GM19240 (cell line): ENCODE results near the gene C20orf204.
"Not testable (repeated sequence)": the region's sequence is repeated elsewhere in the genome, so short reads cannot be mapped to it uniquely, and the experiment has no call there.

Source experiments
- DNase-seq: peaks from one replicate; pipeline ENCODE4 v3.0.0; 2011; ENCODE audit warnings: low spot score; ENCODE audit not compliant: insufficient read length

Gene C20orf204

GRCh38 chr20:64035933-64036345, at the start of gene C20orf204:
Gene C20orf204 (plus strand): TSS chr20:64036182. CDS start chr20:64036324, 142 bp downstream.
- DNase-seq, result no peak

- DNase-seq, result no peak
These were observed 35.1 kb upstream of the C20orf204 start for GRCh38 chr20:64000906-64001305.

GRCh38 chr20:64001607-64002011, 34.4 kb upstream of the C20orf204 start:
- no peak for DNase-seq

GRCh38 chr20:64003960-64004725, 31.8 kb upstream of the C20orf204 start:
- DNase-seq, result no peak

- no peak for DNase-seq
These were observed 30.6 kb upstream of the C20orf204 start for GRCh38 chr20:64005394-64005793.

- DNase-seq, result no peak
These were observed 29.5 kb upstream of the C20orf204 start for GRCh38 chr20:64006490-64006889.

- DNase-seq, result no peak
These were observed 29.1 kb upstream of the C20orf204 start for GRCh38 chr20:64006902-64007301.

GRCh38 chr20:64009811-64010387, 26.1 kb upstream of the C20orf204 start:
- no peak for DNase-seq

GRCh38 chr20:64010711-64011237, 25.2 kb upstream of the C20orf204 start:
- no peak for DNase-seq

GRCh38 chr20:64011366-64011779, 24.6 kb upstream of the C20orf204 start:
- DNase-seq, result no peak

GRCh38 chr20:64012385-64013154, 23.4 kb upstream of the C20orf204 start:
- not testable (repeated sequence) for DNase-seq

GRCh38 chr20:64015635-64016034, 20.3 kb upstream of the C20orf204 start:
- no peak for DNase-seq

GRCh38 chr20:64021124-64021975, 14.6 kb upstream of the C20orf204 start:
- no peak for DNase-seq

GRCh38 chr20:64022671-64023360, 13.2 kb upstream of the C20orf204 start:
- DNase-seq, result no peak

- DNase-seq, result no peak
These were observed 12.4 kb upstream of the C20orf204 start for GRCh38 chr20:64023361-64024140.

- DNase-seq, result no peak
These were observed 11.6 kb upstream of the C20orf204 start for GRCh38 chr20:64024141-64024990.

GRCh38 chr20:64025101-64025825, 10.7 kb upstream of the C20orf204 start:
- no peak for DNase-seq

GRCh38 chr20:64025826-64026412, 10.1 kb upstream of the C20orf204 start:
- no peak for DNase-seq
